HepG2 (cell line): ENCODE results near the gene RNASE11.

ENCODE experiments used
- GLI4 ChIP-seq: sonication (generic); formaldehyde crosslinking; IDR thresholded peaks from 2 replicates; pipeline ENCODE4 v1.5.1; 2020; ENCODE audit warnings: missing genetic modification reagents, mild to moderate bottlenecking, moderate library complexity, borderline replicate concordance
- JDP2 ChIP-seq: sonication (generic); formaldehyde crosslinking; IDR thresholded peaks from 2 replicates; pipeline ENCODE4 v1.8.1; 2022; ENCODE audit warnings: missing genetic modification reagents, borderline replicate concordance
- PLSCR1 ChIP-seq: sonication (generic); formaldehyde crosslinking; IDR thresholded peaks from 2 replicates; pipeline ENCODE4 v1.5.0; 2020; ENCODE audit warnings: missing genetic modification reagents, mild to moderate bottlenecking, borderline replicate concordance
- RNF219 ChIP-seq: sonication (generic); formaldehyde crosslinking; IDR thresholded peaks from 2 replicates; pipeline ENCODE4 v1.5.0; 2020; ENCODE audit warnings: mild to moderate bottlenecking, missing genetic modification reagents
- TAF1 ChIP-seq: sonication (generic); formaldehyde crosslinking; IDR thresholded peaks from 2 replicates; pipeline ENCODE4 v1.4.0; 2020; ENCODE audit warnings: missing genetic modification reagents
- YY1 ChIP-seq: IDR thresholded peaks from 2 replicates; pipeline ENCODE4 v1.6.1; 2011; ENCODE audit warnings: low read length, low read depth, moderate library complexity, mild to moderate bottlenecking; ENCODE audit not compliant: insufficient read depth, insufficient replicate concordance
- ZSCAN30 ChIP-seq: sonication (generic); formaldehyde crosslinking; IDR thresholded peaks from 2 replicates; pipeline ENCODE4 v1.5.0; 2020; ENCODE audit warnings: mild to moderate bottlenecking, missing genetic modification reagents
- TF ChIP-seq, protein P1 (sequence below): sonication (generic); formaldehyde crosslinking; conservative IDR thresholded peaks from 2 replicates; pipeline ENCODE4 v1.4.0; 2020; ENCODE audit warnings: missing genetic modification reagents
- TF ChIP-seq, protein P2 (sequence below): sonication (generic); formaldehyde crosslinking; IDR thresholded peaks from 2 replicates; pipeline ENCODE4 v1.5.1; 2020; ENCODE audit warnings: missing genetic modification reagents, mild to moderate bottlenecking, borderline replicate concordance

GRCh38 chr14:20569066-20569465 lies 18.7 kb downstream of the RNASE11 start:
- TF ChIP-seq PLSCR1, result no peak
- TF ChIP-seq GLI4, result no peak
- TF ChIP-seq, protein P1, sequence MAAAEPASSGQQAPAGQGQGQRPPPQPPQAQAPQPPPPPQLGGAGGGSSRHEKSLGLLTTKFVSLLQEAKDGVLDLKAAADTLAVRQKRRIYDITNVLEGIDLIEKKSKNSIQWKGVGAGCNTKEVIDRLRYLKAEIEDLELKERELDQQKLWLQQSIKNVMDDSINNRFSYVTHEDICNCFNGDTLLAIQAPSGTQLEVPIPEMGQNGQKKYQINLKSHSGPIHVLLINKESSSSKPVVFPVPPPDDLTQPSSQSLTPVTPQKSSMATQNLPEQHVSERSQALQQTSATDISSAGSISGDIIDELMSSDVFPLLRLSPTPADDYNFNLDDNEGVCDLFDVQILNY (CRISPR knock-in tag), result no peak
- no peak for TF ChIP-seq RNF219 (CRISPR knock-in tag)
- no peak for TF ChIP-seq TAF1 (CRISPR knock-in tag)
- TF ChIP-seq, protein P2, sequence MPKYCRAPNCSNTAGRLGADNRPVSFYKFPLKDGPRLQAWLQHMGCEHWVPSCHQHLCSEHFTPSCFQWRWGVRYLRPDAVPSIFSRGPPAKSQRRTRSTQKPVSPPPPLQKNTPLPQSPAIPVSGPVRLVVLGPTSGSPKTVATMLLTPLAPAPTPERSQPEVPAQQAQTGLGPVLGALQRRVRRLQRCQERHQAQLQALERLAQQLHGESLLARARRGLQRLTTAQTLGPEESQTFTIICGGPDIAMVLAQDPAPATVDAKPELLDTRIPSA (CRISPR knock-in tag), result no peak
- no peak for TF ChIP-seq YY1
- no peak for TF ChIP-seq JDP2
- no peak for TF ChIP-seq ZSCAN30 (CRISPR knock-in tag)
